Measurements from ENCODE around the gene HOXA5. TPM values are rescaled to one million over a fixed set of nuclear protein-coding genes. Genes with fewer than 3 reads are reported as not detected.

HOXA5 gene
- total RNA-seq, 1 experiment from 2014 or later: 6.7 TPM

DNA sequence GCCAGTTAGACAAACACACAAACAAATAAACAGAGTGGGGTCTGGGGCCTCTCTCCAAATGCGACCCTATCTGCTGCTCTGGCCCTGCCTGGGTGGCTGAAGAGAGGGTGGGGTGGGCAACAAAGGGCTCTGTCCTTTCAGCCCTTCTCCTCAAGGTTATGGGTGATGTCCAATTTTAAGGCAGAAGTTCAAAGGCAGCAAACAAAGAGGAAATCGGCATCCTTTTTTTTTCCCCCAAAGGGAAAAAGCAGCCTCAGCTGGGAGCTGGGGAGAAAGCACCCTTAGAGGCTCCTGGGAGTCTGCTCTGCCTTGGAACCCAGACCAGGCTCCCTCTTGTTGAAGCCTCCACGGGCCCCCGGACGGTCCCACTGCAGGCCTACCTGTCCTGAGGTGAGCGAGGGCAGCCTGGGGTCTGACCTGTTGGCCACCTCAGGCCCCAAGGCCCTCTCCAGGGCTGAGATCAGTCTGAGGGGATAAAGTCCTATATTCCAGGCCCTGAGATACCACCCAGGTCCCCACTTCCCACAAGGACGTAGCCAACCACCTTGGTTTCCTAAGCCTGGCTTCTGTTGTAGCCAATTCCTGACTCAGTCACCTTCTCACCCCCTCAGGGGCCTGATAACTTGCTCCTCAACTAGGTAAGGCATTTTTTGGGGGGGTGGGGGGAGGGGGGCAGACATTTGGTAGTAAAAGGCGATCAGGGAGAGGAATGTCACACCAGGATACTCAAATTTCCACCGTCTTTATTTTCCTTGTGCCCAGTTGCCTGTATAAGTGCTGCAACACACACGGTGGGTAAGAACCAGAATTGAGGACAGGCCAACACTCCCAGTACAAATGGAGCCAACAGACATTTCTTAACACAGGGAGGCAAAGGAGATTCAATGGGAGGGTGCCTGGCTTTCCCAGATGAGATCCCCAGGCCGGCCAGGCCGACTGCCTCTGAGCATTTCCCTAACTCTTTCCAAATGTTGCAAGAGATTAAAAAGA, 37.2 kb upstream of the HOXA5 start:
- ATAC-seq (no peak), DNase-seq (ENCODE audit: low read depth, low spot score) (no peak)
- Histone ChIP-seq H4K20me1 (ENCODE audit: insufficient read depth) (no peaks in the 10 kb centered on the region), H3K9me3 (ENCODE audit: control insufficient read depth in 1 of 2, insufficient read depth in 1 of 2, low read depth in 1 of 2, low read length in 2 of 2) (no peaks in the 10 kb centered on the region), H2AFZ (ENCODE audit: low read depth, low read length, poor library complexity, severe bottlenecking) (no peak overlapping the region), H3K9ac (ENCODE audit: low read length) (peak overlapping the region; percentile 65), H3K27ac (ENCODE audit: low read depth, low read length) (peak overlapping the region; percentile 38; the same call in 1 of the 2 replicates), H3K27me3 (ENCODE audit: insufficient read depth, low read length) (no peaks in the 10 kb centered on the region), H3K4me3 (replicated peaks in 1 of 2; ENCODE audit: low read depth in 1 of 2, low read length in 2 of 2) (peak overlapping the region in 1 of 2 experiments; percentile 56; a peak in 3 of 4 replicates), H3K9me2 (ENCODE audit: insufficient read depth) (no peaks in the 10 kb centered on the region), H3K79me2 (ENCODE audit: insufficient read depth, low read length) (peaks cover 19% of the 10 kb centered on the region), H3K36me3 (ENCODE audit: control insufficient read depth in 1 of 2, insufficient read depth in 2 of 2, low read length in 2 of 2) (no peaks in the 10 kb centered on the region), H3K4me1 (ENCODE audit: control insufficient read depth in 1 of 2, insufficient read depth in 2 of 2, low read length in 2 of 2) (peaks cover 30 to 54% of the 10 kb centered on the region in 2 experiments), H3K4me2 (ENCODE audit: low read length) (peak overlapping the region; percentile 90)
- CTCF ChIA-PET: interaction anchor here (0.6 to 2.5 kb wide), 18 partner anchors 9 to 876 kb away, joined by 3 to 32 read pairs (median 4); partner anchors contain the start of gene HOXA13
- BruUV-seq (replicated peaks): no TSS peak
- RAD21 ChIA-PET (ENCODE audit: low non-redundant PET in 1 of 2, low total read pairs in 2 of 2, uncharacterized antibody in 2 of 2, unreplicated experiment in 2 of 2): no interaction called here
- TF ChIP-seq FOSL1 (IDR thresholded peaks at IDR 0.05; ENCODE audit: low read depth) (no peak), SIN3A (IDR thresholded peaks at IDR 0.05; ENCODE audit: low read depth) (no peak), YY1 (IDR thresholded peaks at IDR 0.05; ENCODE audit: extremely low read depth, insufficient replicate concordance, low read depth, low read length) (no peak), EZH2phosphoT487 (IDR thresholded peaks at IDR 0.05; ENCODE audit: borderline replicate concordance) (no peak), ELF1 (IDR thresholded peaks at IDR 0.05; ENCODE audit: borderline replicate concordance, low read depth) (no peak), EZH2 (IDR thresholded peaks at IDR 0.05) (no peak), ZFX (IDR thresholded peaks at IDR 0.05) (no peak), EGR1 (IDR thresholded peaks at IDR 0.05; ENCODE audit: low read depth) (no peak), SP1 (IDR thresholded peaks at IDR 0.05; ENCODE audit: low read depth) (no peak), SRF (IDR thresholded peaks at IDR 0.05; ENCODE audit: low read depth) (no peak), RAD21 (IDR thresholded peaks at IDR 0.05; ENCODE audit: low read depth) (no peak), CBX3 (IDR thresholded peaks at IDR 0.05; ENCODE audit: low read depth) (no peak), ZNF274 (IDR thresholded peaks at IDR 0.05; ENCODE audit: low read depth, low read length) (no peak), POLR2A (IDR thresholded peaks at IDR 0.05; ENCODE audit: borderline replicate concordance, extremely low read depth, insufficient read depth, insufficient read length) (no peak)
- TF ChIP-seq, protein P1, sequence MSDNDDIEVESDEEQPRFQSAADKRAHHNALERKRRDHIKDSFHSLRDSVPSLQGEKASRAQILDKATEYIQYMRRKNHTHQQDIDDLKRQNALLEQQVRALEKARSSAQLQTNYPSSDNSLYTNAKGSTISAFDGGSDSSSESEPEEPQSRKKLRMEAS (IDR thresholded peaks at IDR 0.05): no peak
- TF ChIP-seq, protein P2, sequence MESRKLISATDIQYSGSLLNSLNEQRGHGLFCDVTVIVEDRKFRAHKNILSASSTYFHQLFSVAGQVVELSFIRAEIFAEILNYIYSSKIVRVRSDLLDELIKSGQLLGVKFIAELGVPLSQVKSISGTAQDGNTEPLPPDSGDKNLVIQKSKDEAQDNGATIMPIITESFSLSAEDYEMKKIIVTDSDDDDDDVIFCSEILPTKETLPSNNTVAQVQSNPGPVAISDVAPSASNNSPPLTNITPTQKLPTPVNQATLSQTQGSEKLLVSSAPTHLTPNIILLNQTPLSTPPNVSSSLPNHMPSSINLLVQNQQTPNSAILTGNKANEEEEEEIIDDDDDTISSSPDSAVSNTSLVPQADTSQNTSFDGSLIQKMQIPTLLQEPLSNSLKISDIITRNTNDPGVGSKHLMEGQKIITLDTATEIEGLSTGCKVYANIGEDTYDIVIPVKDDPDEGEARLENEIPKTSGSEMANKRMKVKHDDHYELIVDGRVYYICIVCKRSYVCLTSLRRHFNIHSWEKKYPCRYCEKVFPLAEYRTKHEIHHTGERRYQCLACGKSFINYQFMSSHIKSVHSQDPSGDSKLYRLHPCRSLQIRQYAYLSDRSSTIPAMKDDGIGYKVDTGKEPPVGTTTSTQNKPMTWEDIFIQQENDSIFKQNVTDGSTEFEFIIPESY (IDR thresholded peaks at IDR 0.05; ENCODE audit: extremely low read depth, insufficient replicate concordance, low read length): no peak
- TF ChIP-seq, protein P3, sequence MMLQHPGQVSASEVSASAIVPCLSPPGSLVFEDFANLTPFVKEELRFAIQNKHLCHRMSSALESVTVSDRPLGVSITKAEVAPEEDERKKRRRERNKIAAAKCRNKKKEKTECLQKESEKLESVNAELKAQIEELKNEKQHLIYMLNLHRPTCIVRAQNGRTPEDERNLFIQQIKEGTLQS (IDR thresholded peaks at IDR 0.05): no peak
- POLR2A ChIA-PET: interaction anchor here (1.1 kb wide), 1 partner anchor 10 kb away, joined by 7 read pairs; no protein-coding TSS in a partner anchor
- intact Hi-C loops (cut with micrococcal nuclease): no loop called here
